Activated CD4-positive, alpha-beta T cell treated with anti-CD3 and anti-CD28 coated beads, Interleukin-2, amount 10 ng/mL, durations not matched to agents 24 days and 14 days (primary cell): ENCODE data around the gene ANKRD30A. TPM values are rescaled to one million over a fixed set of nuclear protein-coding genes. Genes with fewer than 3 reads are reported as not detected.
"Not testable (repeated sequence)": the region's sequence is repeated elsewhere in the genome, so short reads cannot be mapped to it uniquely, and the experiment has no call there.

ENCODE experiments used
- DNase-seq: peaks from one replicate; pipeline ENCODE4 v3.0.0; 2022
- H3K27ac Mint-ChIP-seq: one replicate; pipeline ENCODE4 v1.8.0; 2022; ENCODE audit warnings: mild to moderate bottlenecking, mixed read lengths
- H3K27me3 Mint-ChIP-seq: one replicate; pipeline ENCODE4 v1.8.0; 2022; ENCODE audit warnings: mixed read lengths
- H3K36me3 Mint-ChIP-seq: one replicate; pipeline ENCODE4 v1.8.0; 2022; ENCODE audit warnings: low read depth, mild to moderate bottlenecking, mixed read lengths
- H3K4me1 Mint-ChIP-seq: one replicate; pipeline ENCODE4 v1.8.0; 2021; ENCODE audit warnings: mixed read lengths
- H3K4me3 Mint-ChIP-seq: one replicate; pipeline ENCODE4 v1.8.0; 2022; ENCODE audit warnings: mild to moderate bottlenecking, moderate library complexity, mixed read lengths
- H3K9me3 Mint-ChIP-seq: one replicate; pipeline ENCODE4 v1.8.0; 2021; ENCODE audit warnings: mixed read lengths
- intact Hi-C: fragments of 100-400 bp; cut with micrococcal nuclease; formaldehyde crosslinking; loops from one replicate; pipeline ENCODE4 v1.15.1; 2023
- total RNA-seq: library from RNA; stranded (reverse); gene quantifications from 2 replicates; pipeline ENCODE4 v1.2.3, GENCODE V29; 2022

The ANKRD30A gene, protein sequence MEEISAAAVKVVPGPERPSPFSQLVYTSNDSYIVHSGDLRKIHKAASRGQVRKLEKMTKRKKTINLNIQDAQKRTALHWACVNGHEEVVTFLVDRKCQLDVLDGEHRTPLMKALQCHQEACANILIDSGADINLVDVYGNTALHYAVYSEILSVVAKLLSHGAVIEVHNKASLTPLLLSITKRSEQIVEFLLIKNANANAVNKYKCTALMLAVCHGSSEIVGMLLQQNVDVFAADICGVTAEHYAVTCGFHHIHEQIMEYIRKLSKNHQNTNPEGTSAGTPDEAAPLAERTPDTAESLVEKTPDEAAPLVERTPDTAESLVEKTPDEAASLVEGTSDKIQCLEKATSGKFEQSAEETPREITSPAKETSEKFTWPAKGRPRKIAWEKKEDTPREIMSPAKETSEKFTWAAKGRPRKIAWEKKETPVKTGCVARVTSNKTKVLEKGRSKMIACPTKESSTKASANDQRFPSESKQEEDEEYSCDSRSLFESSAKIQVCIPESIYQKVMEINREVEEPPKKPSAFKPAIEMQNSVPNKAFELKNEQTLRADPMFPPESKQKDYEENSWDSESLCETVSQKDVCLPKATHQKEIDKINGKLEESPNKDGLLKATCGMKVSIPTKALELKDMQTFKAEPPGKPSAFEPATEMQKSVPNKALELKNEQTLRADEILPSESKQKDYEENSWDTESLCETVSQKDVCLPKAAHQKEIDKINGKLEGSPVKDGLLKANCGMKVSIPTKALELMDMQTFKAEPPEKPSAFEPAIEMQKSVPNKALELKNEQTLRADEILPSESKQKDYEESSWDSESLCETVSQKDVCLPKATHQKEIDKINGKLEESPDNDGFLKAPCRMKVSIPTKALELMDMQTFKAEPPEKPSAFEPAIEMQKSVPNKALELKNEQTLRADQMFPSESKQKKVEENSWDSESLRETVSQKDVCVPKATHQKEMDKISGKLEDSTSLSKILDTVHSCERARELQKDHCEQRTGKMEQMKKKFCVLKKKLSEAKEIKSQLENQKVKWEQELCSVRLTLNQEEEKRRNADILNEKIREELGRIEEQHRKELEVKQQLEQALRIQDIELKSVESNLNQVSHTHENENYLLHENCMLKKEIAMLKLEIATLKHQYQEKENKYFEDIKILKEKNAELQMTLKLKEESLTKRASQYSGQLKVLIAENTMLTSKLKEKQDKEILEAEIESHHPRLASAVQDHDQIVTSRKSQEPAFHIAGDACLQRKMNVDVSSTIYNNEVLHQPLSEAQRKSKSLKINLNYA (N-terminal part only)
- not detected in 2 replicates for total RNA-seq

DNA sequence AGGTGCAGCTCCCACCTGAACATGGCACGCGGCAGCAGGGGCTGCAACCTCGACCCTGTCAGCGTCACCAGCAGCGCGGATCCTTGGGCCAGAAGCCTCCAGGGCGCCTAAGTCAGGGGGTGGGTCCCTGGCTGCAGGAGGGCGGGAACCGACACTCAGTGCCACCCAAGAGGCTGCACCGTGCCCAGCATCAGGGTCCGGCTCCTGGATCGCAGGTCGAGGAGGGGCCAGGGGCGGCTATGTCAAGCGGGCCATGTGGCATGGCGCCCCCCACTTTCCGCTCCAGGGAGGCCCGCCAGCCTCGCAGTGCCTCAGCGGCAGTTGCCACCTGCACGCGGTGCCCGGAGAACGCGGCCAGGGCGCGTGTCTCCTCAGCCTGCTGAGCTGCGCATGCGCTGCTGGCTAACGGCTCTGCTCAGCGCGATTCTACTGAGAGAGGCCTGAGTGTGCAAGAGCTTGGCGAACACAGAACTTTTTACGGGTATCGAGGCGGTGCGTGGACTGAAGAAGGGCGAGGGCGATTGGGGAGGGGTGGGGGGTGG is at the start of gene ANKRD30A:
Gene ANKRD30A (plus strand): TSS at position 408 of the 542 bp plus-strand sequence. CDS start 190 bp downstream, outside the sequence.
- H3K27me3 Mint-ChIP-seq, result no peaks in the 10 kb centered on the region
- DNase-seq, result no peak
- H3K9me3 Mint-ChIP-seq, result no peaks in the 10 kb centered on the region
- intact Hi-C loops, result no loop called here
- H3K4me3 Mint-ChIP-seq, result no peak within 1 kb of the TSS
- H3K27ac Mint-ChIP-seq, result no peak within 1 kb of the TSS
- no peaks in the 10 kb centered on the region for H3K36me3 Mint-ChIP-seq
- no peaks in the 10 kb centered on the region for H3K4me1 Mint-ChIP-seq

DNA sequence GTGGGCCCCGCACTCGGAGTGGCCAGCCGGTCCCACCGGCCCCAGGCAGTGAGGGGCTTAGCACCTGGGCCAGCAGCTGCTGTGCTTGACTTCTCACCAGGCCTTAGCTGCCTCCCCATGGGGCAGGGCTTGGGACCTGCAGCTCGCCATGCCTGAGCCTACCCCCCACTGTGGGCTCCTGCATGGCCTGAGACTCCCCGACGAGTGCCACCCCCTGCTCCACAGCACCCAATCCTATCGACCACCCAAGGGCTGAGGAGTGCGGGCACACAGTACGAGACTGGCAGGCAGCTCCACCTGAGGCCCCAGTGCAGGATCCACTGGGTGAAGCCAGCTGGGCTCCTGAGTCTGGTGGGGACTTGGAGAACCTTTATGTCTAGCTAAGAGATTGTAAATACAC is 49.3 kb upstream of the ANKRD30A start:
- H3K4me3 Mint-ChIP-seq, H3K27ac Mint-ChIP-seq, H3K4me1 Mint-ChIP-seq, intact Hi-C loops, DNase-seq, H3K9me3 Mint-ChIP-seq, H3K36me3 Mint-ChIP-seq, H3K27me3 Mint-ChIP-seq: not testable (repeated sequence)

DNA sequence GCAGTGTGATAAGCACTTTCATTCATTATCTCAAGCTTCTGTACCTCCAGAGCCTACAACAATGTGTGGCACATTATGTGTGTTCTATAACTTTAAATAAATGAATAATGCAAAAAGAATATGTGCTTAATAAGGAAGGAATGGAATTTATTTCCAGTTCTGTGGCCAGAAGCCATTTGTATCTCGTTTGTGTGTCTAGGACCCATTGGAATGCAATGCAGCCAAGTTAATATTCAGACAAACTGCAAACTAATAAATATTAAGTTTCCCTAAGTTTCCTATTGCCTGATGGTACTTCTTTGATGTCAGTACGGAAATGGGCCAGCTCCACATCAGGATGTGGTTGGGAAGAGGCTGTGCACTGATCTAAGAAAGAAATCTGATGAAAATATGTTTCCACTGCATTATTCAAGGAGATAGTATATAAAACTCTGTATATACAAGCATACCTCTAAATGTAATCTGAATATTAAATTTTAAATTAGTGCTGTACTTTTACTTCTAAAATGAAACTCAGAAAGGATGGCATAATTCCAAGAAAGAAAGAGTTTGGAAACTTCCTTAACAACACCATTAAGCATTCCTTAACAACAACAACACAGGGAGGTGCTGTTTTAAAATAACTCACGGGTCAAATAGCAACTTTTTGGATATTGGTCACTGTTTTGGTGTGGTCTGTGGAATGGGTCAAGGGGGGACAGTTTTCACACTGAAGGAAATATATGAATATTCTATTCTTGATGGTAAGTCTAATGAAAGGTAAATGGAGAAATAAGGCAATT is 29.4 kb upstream of the ANKRD30A start:
- H3K4me3 Mint-ChIP-seq, result no peak overlapping the region
- no peaks in the 10 kb centered on the region for H3K27me3 Mint-ChIP-seq
- DNase-seq, result no peak
- no peak overlapping the region for H3K27ac Mint-ChIP-seq
- no peaks in the 10 kb centered on the region for H3K36me3 Mint-ChIP-seq
- H3K9me3 Mint-ChIP-seq, result no peaks in the 10 kb centered on the region
- H3K4me1 Mint-ChIP-seq, result no peaks in the 10 kb centered on the region
- intact Hi-C loops, result no loop called here

DNA sequence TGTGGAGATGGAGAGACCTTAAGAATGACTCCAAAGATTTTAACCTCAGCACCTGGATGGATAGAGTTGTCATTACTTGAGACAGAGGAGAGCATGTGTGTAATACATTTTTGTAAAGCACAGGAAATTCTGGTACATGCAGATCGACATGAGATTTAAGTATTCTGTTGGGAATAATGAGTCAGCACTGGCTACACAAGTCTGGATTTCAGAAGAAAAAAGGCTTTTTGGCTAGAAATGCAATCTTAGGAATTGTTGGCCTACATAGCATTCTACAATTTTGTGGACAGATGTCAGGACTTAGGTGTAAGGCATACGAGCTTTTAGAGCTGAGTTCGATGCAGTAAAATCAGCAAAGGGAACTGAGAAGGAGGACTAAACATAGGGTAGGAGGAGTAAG is 24.1 kb upstream of the ANKRD30A start:
- H3K9me3 Mint-ChIP-seq, result peaks cover 6% of the 10 kb centered on the region
- H3K4me3 Mint-ChIP-seq, result no peak overlapping the region
- intact Hi-C loops, result no loop called here

DNA sequence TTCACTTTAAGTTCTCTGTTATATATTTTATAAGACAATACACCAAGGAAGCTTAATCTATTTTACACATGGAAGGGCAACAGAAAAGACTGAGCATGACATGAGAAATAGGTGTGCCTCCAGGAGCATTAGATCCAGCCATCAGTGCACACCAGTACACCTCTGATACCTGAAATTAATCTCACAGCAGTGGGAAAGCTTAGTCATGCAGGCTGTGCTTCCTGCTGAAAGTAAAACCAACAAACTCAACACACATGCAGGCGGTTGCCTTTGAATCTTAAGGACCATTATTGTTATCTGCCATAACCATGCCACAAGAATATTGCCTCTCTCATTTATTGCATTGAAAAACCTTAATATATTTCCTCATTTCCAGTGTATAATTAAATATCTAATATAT is 16.4 kb upstream of the ANKRD30A start:
- Mint-ChIP-seq H3K27ac (no peak overlapping the region), H3K4me3 (no peak overlapping the region), H3K4me1 (no peaks in the 10 kb centered on the region), H3K9me3 (peaks cover 6% of the 10 kb centered on the region), H3K36me3 (no peaks in the 10 kb centered on the region), H3K27me3 (no peaks in the 10 kb centered on the region)
- intact Hi-C loops, result no loop called here
- DNase-seq, result no peak

More for the DNA sequence above, 24.1 kb upstream of the ANKRD30A start:
- H3K27me3 Mint-ChIP-seq, result no peaks in the 10 kb centered on the region
- H3K4me1 Mint-ChIP-seq, result no peaks in the 10 kb centered on the region
- no peaks in the 10 kb centered on the region for H3K36me3 Mint-ChIP-seq
- H3K27ac Mint-ChIP-seq, result no peak overlapping the region
- no peak for DNase-seq

DNA sequence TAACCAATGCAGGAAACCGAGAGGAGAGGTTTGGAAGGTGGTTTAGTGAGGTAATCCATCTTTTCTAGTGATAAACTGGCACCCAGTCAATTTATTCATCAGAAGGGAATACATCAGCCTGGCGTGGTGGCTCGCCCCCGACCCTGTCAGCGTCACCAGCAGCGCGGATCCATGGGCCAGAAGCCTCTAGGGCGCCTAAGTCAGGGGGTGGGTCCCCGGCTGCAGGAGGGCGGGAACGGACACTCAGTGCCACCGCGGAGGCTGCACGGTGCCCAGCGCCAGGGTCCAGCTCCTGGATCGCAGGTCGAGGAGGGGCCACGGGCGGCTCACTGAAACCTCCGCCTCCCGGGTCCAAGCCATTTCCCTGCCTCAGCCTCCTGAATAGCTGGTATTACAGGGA is 866 bp upstream of the ANKRD30A start:
- H3K27ac Mint-ChIP-seq, result no peak overlapping the region
- intact Hi-C loops, result no loop called here

DNA sequence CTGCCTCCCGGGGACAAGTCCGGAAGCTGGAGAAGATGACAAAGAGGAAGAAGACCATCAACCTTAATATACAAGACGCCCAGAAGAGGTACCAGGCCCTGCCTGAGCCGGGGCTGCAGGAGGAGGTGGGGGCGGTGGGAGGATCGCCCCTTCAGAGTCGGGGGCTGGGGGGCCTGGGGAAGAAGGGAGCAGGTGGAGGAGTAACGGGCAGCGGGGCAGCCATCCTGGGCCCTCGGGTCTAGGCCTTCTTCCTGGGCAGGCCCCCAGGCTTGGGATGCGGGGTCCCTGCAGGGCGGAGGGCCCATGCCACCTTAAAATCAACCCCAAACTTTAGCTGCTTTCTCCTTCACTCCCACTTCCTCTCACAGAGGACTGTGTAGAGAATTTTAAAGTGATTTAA is 523 bp downstream of the ANKRD30A start:
- no peak for DNase-seq
- no peaks in the 10 kb centered on the region for H3K27me3 Mint-ChIP-seq
- no peaks in the 10 kb centered on the region for H3K36me3 Mint-ChIP-seq
- no peak overlapping the region for H3K27ac Mint-ChIP-seq
- no peak overlapping the region for H3K4me3 Mint-ChIP-seq
- no peaks in the 10 kb centered on the region for H3K9me3 Mint-ChIP-seq
- intact Hi-C loops, result no loop called here
- no peaks in the 10 kb centered on the region for H3K4me1 Mint-ChIP-seq

More for the DNA sequence above, 866 bp upstream of the ANKRD30A start:
- H3K27me3 Mint-ChIP-seq, result no peaks in the 10 kb centered on the region
- no peaks in the 10 kb centered on the region for H3K9me3 Mint-ChIP-seq
- no peak overlapping the region for H3K4me3 Mint-ChIP-seq
- no peak for DNase-seq
- H3K4me1 Mint-ChIP-seq, result no peaks in the 10 kb centered on the region
- no peaks in the 10 kb centered on the region for H3K36me3 Mint-ChIP-seq

DNA sequence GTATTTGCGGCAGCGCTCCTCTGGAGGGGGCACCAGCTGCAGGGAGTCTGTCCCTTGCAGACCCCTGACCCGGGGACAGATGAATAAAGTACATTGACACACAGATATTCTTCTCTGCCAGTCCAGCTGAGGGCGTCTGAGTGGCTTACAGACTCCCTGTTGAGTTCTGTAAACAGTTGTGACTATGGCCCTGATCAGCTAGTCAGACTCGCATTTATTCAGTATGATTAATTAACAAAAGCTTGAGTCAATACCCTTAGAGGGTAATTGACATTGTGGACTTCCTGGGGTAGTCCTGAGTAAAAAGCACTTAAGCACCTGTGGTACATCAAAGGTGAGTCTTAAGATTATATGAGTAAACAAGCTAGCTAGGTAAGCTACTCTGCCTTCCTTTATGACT is 21.0 kb downstream of the ANKRD30A start:
- Mint-ChIP-seq H3K36me3 (no peaks in the 10 kb centered on the region), H3K4me1 (no peaks in the 10 kb centered on the region), H3K27me3 (no peaks in the 10 kb centered on the region), H3K4me3 (no peak overlapping the region), H3K27ac (no peak overlapping the region), H3K9me3 (peaks cover 8% of the 10 kb centered on the region)
- DNase-seq, result no peak
- intact Hi-C loops, result no loop called here

DNA sequence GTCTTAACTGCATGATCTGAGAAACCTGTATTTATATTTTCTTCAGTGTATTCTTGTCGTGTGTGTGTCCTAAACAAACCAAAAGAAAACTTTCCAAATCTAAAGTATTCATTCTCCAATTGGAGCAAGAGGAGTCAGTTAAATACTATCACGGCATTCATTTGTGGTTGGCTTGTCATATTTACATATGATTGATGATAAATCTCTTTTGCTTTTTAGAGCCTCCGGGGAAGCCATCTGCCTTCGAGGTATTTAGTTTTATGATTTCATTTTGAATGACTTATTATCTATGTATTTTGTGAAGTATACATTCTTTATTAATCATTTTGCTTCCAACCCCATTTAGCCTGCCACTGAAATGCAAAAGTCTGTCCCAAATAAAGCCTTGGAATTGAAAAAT is 37.0 kb downstream of the ANKRD30A start:
- H3K4me1 Mint-ChIP-seq, H3K27me3 Mint-ChIP-seq, H3K36me3 Mint-ChIP-seq, intact Hi-C loops, H3K27ac Mint-ChIP-seq, DNase-seq, H3K4me3 Mint-ChIP-seq, H3K9me3 Mint-ChIP-seq: not testable (repeated sequence)

DNA sequence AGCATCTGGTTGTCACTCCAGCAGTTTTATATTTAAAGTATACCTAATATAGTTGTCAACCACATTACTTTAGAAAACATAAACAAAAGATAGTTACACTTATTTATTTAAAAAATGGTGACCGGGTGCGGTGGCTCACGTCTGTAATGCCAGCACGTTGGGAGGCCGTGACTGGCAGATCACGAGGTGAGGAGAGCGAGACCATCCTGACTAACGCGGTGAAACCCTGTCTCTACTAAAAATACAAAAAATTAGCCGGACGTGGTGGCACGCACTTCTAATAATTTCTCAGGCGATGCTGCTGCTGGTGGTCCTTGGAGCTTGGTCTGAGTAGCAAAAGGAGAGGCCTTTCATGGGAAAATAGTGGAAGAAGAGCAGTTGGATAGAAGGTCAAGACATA is 46.5 kb downstream of the ANKRD30A start:
- H3K9me3 Mint-ChIP-seq, H3K4me3 Mint-ChIP-seq, DNase-seq, H3K36me3 Mint-ChIP-seq, intact Hi-C loops, H3K27me3 Mint-ChIP-seq, H3K27ac Mint-ChIP-seq, H3K4me1 Mint-ChIP-seq: not testable (repeated sequence)

DNA sequence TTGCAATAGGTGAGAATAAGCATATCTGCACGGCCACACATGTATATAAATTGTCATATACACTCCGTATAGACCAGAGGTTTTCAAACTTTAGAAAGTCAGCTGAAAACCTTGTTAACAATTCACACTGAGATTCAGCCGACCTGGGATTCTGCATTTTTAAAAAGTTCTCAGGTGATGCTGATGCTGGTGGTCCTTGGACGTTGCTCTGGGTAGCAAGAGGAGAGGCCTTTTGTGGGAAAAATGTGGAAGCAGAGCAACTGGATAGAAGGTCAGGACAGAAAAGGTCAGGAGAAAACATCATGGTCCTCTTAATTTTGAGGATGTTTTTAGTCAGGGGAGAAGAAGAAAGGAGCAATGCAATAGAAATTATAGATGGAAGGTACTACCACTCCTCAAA is 52.9 kb downstream of the ANKRD30A start:
- H3K4me1 Mint-ChIP-seq, DNase-seq, H3K27ac Mint-ChIP-seq, intact Hi-C loops, H3K27me3 Mint-ChIP-seq, H3K36me3 Mint-ChIP-seq, H3K4me3 Mint-ChIP-seq, H3K9me3 Mint-ChIP-seq: not testable (repeated sequence)

DNA sequence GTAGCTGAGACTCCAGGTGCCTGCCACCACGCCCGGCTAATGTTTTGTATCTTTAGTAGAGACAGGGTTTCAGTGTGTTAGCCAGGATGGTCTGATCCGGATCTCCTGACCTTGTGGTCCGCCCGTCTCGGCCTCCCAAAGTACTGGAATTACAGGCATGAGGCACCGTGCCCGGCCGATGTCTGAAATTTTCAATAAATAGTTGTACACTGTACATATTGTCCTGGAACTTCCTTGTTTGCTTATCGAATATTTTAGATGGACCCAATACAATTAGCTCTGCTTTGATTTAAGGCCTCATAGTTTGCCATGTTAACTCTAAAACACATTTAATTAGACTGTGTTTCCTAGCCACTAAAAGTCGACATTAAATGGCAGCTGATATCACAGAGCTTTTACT is 57.3 kb downstream of the ANKRD30A start:
- intact Hi-C loops, H3K4me1 Mint-ChIP-seq, H3K36me3 Mint-ChIP-seq: not testable (repeated sequence)

DNA sequence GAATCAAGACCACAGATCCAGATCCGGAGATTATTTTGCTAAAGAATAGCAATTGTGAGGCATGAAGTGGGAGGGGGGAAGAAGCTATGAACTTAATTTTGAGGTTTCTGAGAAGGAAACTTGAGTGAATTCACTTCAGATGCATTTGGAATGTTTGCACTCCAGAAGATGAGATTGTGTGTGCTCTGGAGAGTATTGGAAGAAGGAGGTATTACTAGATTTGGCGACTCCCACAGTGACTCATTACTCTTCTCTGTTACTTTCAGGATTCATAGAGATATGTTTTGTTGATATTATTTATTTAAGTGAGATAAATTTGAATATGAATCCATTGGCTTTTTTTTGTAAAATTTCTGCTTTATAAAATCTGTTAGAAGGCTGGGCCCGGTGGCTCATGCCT is 80.7 kb downstream of the ANKRD30A start:
- Mint-ChIP-seq H3K27ac (no peak overlapping the region), H3K36me3 (no peaks in the 10 kb centered on the region), H3K27me3 (no peaks in the 10 kb centered on the region), H3K4me3 (no peak overlapping the region), H3K4me1 (no peaks in the 10 kb centered on the region), H3K9me3 (peaks cover 19% of the 10 kb centered on the region)
- intact Hi-C loops, result no loop called here
- no peak for DNase-seq

More for the DNA sequence above, 57.3 kb downstream of the ANKRD30A start:
- H3K27me3 Mint-ChIP-seq, H3K4me3 Mint-ChIP-seq, DNase-seq, H3K9me3 Mint-ChIP-seq, H3K27ac Mint-ChIP-seq: not testable (repeated sequence)
